BE2C (cell line): ENCODE data around the gene PORCN.
"Not testable (repeated sequence)": the region's sequence is repeated elsewhere in the genome, so short reads cannot be mapped to it uniquely, and the experiment has no call there.

Experiments
- DNase-seq: peaks from one replicate; pipeline ENCODE4 v3.0.0-alpha.2; 2020
- H3K27me3 ChIP-seq: fragments of 250-450 bp; sonication (Bioruptor Pico); 2 replicates; pipeline ENCODE4 v1.5.1; 2020; ENCODE audit warnings: mild to moderate bottlenecking
- H3K36me3 ChIP-seq: fragments of 250-450 bp; sonication (Bioruptor Pico); 2 replicates; pipeline ENCODE4 v1.5.1; 2020; ENCODE audit warnings: mild to moderate bottlenecking
- H3K4me1 ChIP-seq: fragments of 250-450 bp; sonication (Bioruptor Pico); 2 replicates; pipeline ENCODE4 v1.5.1; 2020
- H3K4me3 ChIP-seq: 2 replicates; pipeline ENCODE4 v1.5.1; 2011; ENCODE audit warnings: low read depth, low read length
- H3K9me3 ChIP-seq: fragments of 250-450 bp; sonication (Bioruptor Pico); 2 replicates; pipeline ENCODE4 v1.5.1; 2020
- TF ChIP-seq, protein P1 (sequence below): IDR thresholded peaks from 2 replicates; pipeline ENCODE4 v1.5.1; 2012; ENCODE audit warnings: mild to moderate bottlenecking, low read depth, low read length

Gene PORCN

DNA sequence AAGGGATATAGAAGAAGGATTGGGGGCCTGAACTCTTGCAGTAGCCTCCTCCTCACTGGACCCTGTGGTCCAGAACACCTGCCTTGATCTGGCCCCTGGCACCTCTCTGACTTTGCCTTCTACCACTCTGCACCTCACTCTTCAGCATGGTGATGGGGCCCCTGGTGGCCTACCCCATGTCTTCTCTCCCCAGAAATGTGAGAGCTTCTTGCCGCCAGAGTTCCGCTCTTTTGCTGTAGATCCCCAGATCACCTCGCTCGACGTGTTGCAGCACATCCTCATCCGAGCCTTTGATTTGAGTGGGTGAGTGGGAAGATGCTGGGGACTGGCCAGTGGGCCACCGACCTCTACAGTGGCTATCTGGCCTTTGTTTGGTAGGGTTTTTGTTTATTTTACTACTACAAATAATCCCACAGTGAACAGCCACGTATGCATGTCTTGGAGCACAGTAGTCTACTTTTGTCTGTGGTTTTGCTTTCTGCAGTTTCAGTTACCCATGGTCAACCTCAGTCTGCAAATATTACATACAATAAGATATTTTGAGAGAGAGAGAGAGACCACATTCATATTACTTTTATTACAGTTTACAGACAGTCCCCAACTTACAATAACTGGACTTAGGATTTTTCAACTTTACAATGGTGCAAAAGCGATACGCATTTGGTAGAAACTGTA, 32.5 kb downstream of the PORCN start:
- Histone ChIP-seq H3K4me3 (no peak overlapping the region), H3K9me3 (no peaks in the 10 kb centered on the region), H3K4me1 (no peaks in the 10 kb centered on the region), H3K36me3 (no peaks in the 10 kb centered on the region), H3K27me3 (no peaks in the 10 kb centered on the region)
- no peak for DNase-seq
- TF ChIP-seq, protein P1, sequence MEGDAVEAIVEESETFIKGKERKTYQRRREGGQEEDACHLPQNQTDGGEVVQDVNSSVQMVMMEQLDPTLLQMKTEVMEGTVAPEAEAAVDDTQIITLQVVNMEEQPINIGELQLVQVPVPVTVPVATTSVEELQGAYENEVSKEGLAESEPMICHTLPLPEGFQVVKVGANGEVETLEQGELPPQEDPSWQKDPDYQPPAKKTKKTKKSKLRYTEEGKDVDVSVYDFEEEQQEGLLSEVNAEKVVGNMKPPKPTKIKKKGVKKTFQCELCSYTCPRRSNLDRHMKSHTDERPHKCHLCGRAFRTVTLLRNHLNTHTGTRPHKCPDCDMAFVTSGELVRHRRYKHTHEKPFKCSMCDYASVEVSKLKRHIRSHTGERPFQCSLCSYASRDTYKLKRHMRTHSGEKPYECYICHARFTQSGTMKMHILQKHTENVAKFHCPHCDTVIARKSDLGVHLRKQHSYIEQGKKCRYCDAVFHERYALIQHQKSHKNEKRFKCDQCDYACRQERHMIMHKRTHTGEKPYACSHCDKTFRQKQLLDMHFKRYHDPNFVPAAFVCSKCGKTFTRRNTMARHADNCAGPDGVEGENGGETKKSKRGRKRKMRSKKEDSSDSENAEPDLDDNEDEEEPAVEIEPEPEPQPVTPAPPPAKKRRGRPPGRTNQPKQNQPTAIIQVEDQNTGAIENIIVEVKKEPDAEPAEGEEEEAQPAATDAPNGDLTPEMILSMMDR: no peak

GRCh38 chrX:48548871-48549270, 40.1 kb downstream of the PORCN start:
- Histone ChIP-seq H3K27me3 (no peaks in the 10 kb centered on the region), H3K36me3 (no peaks in the 10 kb centered on the region), H3K4me1 (no peaks in the 10 kb centered on the region), H3K4me3 (no peak overlapping the region), H3K9me3 (no peaks in the 10 kb centered on the region)
- DNase-seq: no peak
- TF ChIP-seq, protein P1: no peak

DNA sequence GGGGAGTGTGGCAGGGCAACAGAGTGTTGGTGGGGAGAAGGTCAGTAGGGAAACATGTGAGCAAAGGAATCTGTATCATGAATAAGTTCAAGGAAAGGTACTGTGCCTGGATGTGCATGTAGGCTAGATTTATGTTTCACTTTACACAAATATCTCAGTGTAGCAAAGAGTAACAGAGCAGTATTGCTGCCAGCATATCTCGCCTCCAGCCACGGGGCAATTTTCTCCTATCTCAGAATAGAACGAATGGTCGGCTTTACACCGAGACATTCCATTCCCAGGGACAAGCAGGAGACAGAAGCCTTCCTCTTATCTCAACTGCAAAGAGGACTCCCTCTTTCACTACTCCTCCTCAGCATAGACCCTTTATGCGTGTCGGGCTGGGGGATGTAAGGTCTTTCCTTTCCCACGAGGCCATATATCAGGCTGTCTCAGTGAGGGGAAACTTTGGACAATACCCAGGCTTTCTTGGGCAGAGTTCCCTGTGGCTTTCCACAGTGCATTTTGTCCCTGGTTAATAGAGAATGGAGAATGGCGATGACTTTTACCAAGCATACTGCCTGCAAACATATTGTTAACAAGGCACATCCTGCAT, 47.0 kb downstream of the PORCN start:
- not testable (repeated sequence) for H3K27me3 ChIP-seq, DNase-seq, H3K9me3 ChIP-seq, H3K4me1 ChIP-seq, H3K36me3 ChIP-seq, H3K4me3 ChIP-seq

- TF ChIP-seq, protein P1: no peak
- Histone ChIP-seq H3K36me3 (peaks cover 4% of the 10 kb centered on the region; the same call in 1 of the 2 replicates), H3K4me1 (no peaks in the 10 kb centered on the region), H3K27me3 (no peaks in the 10 kb centered on the region), H3K4me3 (no peak overlapping the region), H3K9me3 (no peaks in the 10 kb centered on the region)
- no peak for DNase-seq
Measured at GRCh38 chrX:48558271-48558670, 49.5 kb downstream of the PORCN start.

DNA sequence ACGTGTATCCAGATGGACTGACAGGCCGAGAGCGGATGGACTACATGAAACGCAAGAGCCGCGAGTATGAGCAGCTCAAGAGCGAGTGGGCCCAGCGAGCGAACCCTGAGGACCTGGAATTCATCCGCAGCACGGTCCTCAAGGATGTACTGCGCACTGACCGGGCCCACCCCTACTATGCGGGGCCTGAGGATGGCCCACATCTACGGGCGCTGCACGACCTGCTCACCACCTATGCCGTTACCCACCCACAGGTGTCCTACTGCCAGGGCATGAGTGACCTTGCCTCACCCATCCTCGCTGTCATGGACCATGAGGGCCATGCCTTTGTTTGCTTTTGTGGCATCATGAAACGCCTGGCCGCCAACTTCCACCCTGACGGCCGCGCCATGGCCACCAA, 50.8 kb downstream of the PORCN start:
- no peak overlapping the region for H3K4me3 ChIP-seq
- peaks cover 4% of the 10 kb centered on the region; the same call in 1 of the 2 replicates for H3K36me3 ChIP-seq
- DNase-seq: no peak
- H3K9me3 ChIP-seq: no peaks in the 10 kb centered on the region
- TF ChIP-seq, protein P1: no peak
- H3K4me1 ChIP-seq: no peaks in the 10 kb centered on the region
- no peaks in the 10 kb centered on the region for H3K27me3 ChIP-seq

DNA sequence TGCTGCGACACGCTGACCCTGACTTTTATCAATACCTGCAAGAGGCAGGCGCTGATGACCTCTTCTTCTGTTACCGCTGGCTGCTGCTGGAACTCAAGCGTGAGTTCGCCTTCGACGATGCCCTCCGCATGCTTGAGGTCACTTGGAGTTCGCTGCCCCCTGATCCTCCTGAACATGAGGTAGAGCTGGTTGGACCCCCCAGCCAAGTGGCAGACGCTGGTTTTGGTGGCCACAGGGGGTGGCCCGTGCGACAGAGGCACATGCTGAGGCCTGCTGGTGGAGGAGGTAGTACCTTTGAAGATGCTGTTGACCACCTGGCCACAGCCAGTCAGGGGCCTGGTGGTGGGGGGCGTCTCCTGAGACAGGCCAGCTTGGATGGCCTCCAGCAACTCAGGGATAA, 51.3 kb downstream of the PORCN start:
- H3K36me3 ChIP-seq: peaks cover 4% of the 10 kb centered on the region; the same call in 1 of the 2 replicates
- H3K4me3 ChIP-seq: no peak overlapping the region
- TF ChIP-seq, protein P1: no peak
- H3K9me3 ChIP-seq: no peaks in the 10 kb centered on the region
- DNase-seq: no peak
- no peaks in the 10 kb centered on the region for H3K4me1 ChIP-seq
- H3K27me3 ChIP-seq: no peaks in the 10 kb centered on the region
